OCI-LY3 (cell line): ENCODE results near the gene NT5C2.

Experiments used
- H2AFZ ChIP-seq: fragments of 200-600, 300-600 bp; shearing (Covaris generic); 2 replicates; pipeline ENCODE4 v1.6.0; 2014; ENCODE audit warnings: antibody characterized with exemption, low read depth, low read length
- H3K27ac ChIP-seq: fragments of 200-600, 300-600 bp; sonication (generic); 2 replicates; pipeline ENCODE4 v1.5.1; 2014; ENCODE audit warnings: mild to moderate bottlenecking, low read length, moderate library complexity, mixed read lengths
- H3K27me3 ChIP-seq: fragments of 200-600, 300-600 bp; sonication (generic); 2 replicates; pipeline ENCODE4 v1.6.1; 2014; ENCODE audit warnings: low read depth, low read length, mixed read lengths
- H3K36me3 ChIP-seq: fragments of 200-600, 300-600 bp; sonication (generic); replicated peaks from 2 replicates; pipeline ENCODE3; 2014; ENCODE audit warnings: low read depth, low read length, mixed read lengths
- H3K4me1 ChIP-seq: fragments of 300-600, 200-600 bp; sonication (generic); 2 replicates; pipeline ENCODE4 v1.6.1; 2014; ENCODE audit warnings: low read length, mixed read lengths
- H3K4me2 ChIP-seq: fragments of 200-600, 300-600 bp; sonication (generic); 2 replicates; pipeline ENCODE4 v1.6.1; 2014; ENCODE audit warnings: low read length, mixed read lengths
- H3K4me3 ChIP-seq: fragments of 300-600, 200-600 bp; sonication (generic); 2 replicates; pipeline ENCODE4 v1.5.1; 2014; ENCODE audit warnings: antibody characterized with exemption, mild to moderate bottlenecking, low read length, moderate library complexity
- H3K79me2 ChIP-seq: fragments of 300-600, 200-600 bp; shearing (Covaris generic); 2 replicates; pipeline ENCODE4 v1.6.1; 2014; ENCODE audit warnings: mild to moderate bottlenecking, low read length, mixed read lengths
- H3K9ac ChIP-seq: fragments of 300-600, 200-600 bp; shearing (Covaris generic); 2 replicates; pipeline ENCODE4 v1.6.0; 2014; ENCODE audit warnings: mild to moderate bottlenecking, low read length, moderate library complexity
- H3K9me3 ChIP-seq: fragments of 200-600, 300-600 bp; shearing (Covaris generic); 2 replicates; pipeline ENCODE4 v1.6.1; 2014; ENCODE audit warnings: low read length, mixed read lengths; ENCODE audit not compliant: insufficient read depth
- H4K20me1 ChIP-seq: fragments of 200-600, 300-600 bp; sonication (generic); 2 replicates; pipeline ENCODE4 v1.6.1; 2016; ENCODE audit warnings: low read length, mixed read lengths; ENCODE audit not compliant: insufficient read depth
- EZH2phosphoT487 ChIP-seq: fragments of 200-600 bp; shearing (Covaris generic); IDR thresholded peaks from 2 replicates; pipeline ENCODE4 v1.6.1; 2018; ENCODE audit warnings: antibody characterized with exemption, mixed run types, low read depth
- TF ChIP-seq, protein P1 (sequence below): fragments of 200-600, 300-600 bp; sonication (generic); IDR thresholded peaks from 2 replicates; pipeline ENCODE4 v1.5.1; 2014; ENCODE audit warnings: antibody characterized with exemption, low read length, low read depth

Gene NT5C2

GRCh38 chr10:103117247-103117646, 75.8 kb downstream of the NT5C2 start:
- Histone ChIP-seq H3K9ac (no peak overlapping the region), H2AFZ (no peak overlapping the region), H4K20me1 (no peaks in the 10 kb centered on the region; the same call in 1 of the 2 replicates), H3K36me3 (no peaks in the 10 kb centered on the region), H3K27ac (no peak overlapping the region), H3K4me2 (no peak overlapping the region), H3K4me1 (peaks cover 8% of the 10 kb centered on the region), H3K4me3 (no peak overlapping the region), H3K9me3 (no peaks in the 10 kb centered on the region), H3K27me3 (no peaks in the 10 kb centered on the region), H3K79me2 (no peaks in the 10 kb centered on the region)
- TF ChIP-seq, protein P1, sequence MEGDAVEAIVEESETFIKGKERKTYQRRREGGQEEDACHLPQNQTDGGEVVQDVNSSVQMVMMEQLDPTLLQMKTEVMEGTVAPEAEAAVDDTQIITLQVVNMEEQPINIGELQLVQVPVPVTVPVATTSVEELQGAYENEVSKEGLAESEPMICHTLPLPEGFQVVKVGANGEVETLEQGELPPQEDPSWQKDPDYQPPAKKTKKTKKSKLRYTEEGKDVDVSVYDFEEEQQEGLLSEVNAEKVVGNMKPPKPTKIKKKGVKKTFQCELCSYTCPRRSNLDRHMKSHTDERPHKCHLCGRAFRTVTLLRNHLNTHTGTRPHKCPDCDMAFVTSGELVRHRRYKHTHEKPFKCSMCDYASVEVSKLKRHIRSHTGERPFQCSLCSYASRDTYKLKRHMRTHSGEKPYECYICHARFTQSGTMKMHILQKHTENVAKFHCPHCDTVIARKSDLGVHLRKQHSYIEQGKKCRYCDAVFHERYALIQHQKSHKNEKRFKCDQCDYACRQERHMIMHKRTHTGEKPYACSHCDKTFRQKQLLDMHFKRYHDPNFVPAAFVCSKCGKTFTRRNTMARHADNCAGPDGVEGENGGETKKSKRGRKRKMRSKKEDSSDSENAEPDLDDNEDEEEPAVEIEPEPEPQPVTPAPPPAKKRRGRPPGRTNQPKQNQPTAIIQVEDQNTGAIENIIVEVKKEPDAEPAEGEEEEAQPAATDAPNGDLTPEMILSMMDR: no peak
- TF ChIP-seq EZH2phosphoT487: no peak

DNA sequence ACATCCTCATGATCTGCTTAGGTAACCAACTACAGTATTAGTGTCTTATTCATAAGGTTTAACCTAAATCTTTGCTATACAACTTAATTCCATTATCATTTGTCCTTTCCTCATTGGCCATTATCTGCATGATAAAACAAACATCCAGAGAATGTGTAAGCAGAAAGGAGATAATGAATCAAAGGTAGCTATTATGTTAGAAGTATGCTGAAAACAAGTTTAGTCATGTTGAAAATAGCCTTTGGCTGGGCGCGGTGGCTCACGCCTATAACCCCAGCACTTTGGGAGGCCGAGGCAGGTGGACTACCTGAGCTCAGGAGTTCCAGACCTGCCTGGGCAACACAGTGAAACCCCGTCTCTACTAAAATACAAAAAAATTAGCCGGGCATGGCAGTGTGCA, 78.2 kb downstream of the NT5C2 start:
- Histone ChIP-seq H3K4me3 (no peak overlapping the region), H2AFZ (no peak overlapping the region), H3K9me3 (no peaks in the 10 kb centered on the region), H3K9ac (no peak overlapping the region), H3K27me3 (no peaks in the 10 kb centered on the region), H3K4me1 (peaks cover 21% of the 10 kb centered on the region), H4K20me1 (0 out of 2 replicates have a peak, but pooled peaks cover 3% of the 10 kb centered on the region), H3K79me2 (no peaks in the 10 kb centered on the region), H3K36me3 (no peaks in the 10 kb centered on the region), H3K4me2 (no peak overlapping the region), H3K27ac (no peak overlapping the region)
- TF ChIP-seq, protein P1: no peak
- no peak for TF ChIP-seq EZH2phosphoT487

DNA sequence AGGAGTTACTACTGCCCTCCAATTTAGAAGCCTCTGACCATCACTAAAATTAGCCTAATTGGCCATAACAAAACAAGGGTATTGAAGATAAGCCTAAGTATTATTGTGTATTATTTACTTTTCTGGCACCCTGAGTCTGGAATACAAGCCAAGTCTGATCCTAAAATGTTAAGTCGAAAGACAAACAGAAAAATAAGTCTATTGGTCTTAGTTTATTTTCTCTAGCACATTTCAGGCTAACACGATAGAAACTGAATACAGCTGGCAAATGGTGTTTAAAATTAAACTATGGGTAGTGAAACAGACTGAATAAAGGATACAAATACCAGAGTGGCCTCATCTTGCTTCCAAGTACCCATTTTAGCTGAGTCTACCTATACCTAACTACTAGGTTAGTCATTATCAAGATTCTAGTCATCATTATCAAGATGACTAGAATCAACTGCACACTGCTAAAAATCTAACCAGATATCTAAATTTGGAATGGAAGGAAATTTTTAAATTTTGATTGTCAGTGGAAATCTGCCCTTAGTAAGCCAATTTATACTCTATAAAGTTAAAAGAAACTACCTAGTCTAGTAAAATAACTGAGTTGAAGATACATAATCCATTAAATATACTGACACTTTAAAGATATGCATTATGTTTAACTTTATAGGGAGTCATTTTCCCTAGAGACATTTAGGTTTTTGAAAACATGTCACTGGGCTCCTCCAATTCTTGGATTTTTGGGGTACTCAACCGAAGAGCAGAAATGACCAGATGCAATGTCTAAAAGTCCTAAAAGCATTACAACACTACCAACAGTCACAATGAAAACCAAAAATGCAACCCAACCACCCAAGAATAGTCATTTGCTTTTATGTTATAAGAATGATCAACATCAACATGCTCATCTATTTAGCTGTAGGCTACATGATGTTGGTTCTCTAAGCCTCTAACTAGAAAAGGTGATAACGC, 80.9 kb downstream of the NT5C2 start:
- no peaks in the 10 kb centered on the region for H3K9me3 ChIP-seq
- H2AFZ ChIP-seq: no peak overlapping the region
- H3K4me1 ChIP-seq: peaks cover 21% of the 10 kb centered on the region
- H3K79me2 ChIP-seq: no peaks in the 10 kb centered on the region
- H3K27ac ChIP-seq: peak overlapping the region; percentile 19; the same call in 1 of the 2 replicates
- H3K27me3 ChIP-seq: no peaks in the 10 kb centered on the region
- 0 out of 2 replicates have a peak overlapping the region, but pooled peaks have one; percentile 21 for H3K4me3 ChIP-seq
- H3K4me2 ChIP-seq: peak overlapping the region; percentile 64
- no peaks in the 10 kb centered on the region for H3K36me3 ChIP-seq
- TF ChIP-seq, protein P1: no peak
- no peak for TF ChIP-seq EZH2phosphoT487
- H4K20me1 ChIP-seq: 0 out of 2 replicates have a peak, but pooled peaks cover 3% of the 10 kb centered on the region
- no peak overlapping the region for H3K9ac ChIP-seq
